ENCODE data around the gene TMEM208.

Gene TMEM208

DNA sequence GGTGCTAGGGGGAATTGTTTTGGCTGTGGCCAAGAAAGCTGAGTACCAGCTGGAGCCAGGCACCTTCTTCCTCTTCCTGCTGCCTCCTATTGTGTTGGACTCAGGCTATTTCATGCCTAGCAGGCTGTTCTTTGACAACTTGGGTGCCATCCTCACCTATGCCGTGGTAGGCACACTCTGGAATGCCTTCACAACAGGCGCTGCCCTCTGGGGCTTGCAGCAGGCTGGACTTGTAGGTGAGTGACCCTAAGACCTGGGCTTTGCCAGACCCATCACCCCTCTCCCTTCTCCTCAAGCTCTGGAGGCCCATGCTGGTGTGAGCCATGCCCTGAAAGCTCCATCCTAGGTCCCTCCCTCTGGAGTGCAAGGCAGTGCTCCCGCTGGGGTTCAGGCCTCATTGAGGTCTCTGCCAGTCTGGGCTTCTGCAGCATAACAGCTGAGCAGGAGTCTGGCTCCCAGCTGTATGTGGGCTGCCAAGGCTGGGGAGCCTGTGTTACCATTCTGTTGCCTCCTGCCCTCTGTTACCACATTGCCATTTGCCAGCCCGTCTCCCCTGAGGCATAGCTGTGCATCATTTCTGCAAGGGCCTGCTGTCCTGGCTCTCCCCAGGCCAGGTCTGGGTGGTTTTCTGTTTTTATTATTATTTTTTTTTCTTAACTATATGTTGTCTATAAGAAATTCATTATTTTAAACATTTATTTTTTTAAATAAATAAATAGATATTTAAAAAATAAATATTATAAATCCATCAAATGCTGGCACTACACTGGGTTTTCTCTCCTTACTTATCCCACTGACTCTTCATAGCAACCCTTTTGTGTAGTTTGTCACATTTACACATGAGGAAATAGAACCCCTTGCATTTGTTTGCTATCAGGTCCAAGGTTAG, 25.9 kb downstream of the TMEM208 start:
- no peak for DNase-seq (ENCODE audit: low read depth)

DNA sequence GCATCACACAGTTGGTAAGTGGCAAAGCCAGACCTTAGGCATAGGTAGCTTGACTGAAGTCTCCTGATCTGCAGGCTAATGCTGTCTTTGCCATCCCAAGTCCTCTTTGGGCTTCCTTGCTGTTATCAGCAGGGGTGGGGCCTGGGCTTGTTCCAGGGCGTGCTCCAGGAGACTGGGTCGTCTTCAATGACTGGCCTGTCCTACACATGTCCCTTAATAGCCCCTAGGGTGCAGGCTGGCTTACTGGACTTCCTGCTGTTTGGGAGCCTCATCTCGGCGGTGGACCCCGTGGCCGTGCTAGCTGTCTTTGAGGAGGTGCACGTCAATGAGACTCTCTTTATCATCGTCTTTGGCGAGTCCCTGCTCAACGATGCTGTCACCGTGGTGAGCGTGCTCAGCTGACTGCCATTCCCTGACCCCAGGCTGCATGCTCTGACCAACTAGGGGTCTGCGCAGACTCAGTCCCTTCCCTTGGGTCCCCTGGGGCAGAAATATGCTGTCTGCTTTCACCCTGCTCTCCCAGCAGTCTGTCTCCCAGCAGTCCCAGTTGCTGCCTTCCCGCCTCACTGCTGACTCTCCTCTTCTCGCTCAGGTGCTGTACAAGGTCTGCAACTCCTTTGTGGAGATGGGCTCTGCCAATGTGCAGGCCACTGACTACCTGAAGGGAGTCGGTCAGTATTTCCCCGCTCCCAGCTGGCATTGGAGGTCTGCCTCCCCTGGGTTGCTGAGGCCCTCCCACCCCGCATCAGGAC, 28.0 kb downstream of the TMEM208 start:
- DNase-seq (ENCODE audit: low read depth), result no peak

GRCh38 chr16:67255553-67256221, 28.8 kb downstream of the TMEM208 start:
- DNase-seq (ENCODE audit: low read depth), result no peak

GRCh38 chr16:67256701-67257230, 29.8 kb downstream of the TMEM208 start:
- DNase-seq (ENCODE audit: low read depth), result no peak

DNA sequence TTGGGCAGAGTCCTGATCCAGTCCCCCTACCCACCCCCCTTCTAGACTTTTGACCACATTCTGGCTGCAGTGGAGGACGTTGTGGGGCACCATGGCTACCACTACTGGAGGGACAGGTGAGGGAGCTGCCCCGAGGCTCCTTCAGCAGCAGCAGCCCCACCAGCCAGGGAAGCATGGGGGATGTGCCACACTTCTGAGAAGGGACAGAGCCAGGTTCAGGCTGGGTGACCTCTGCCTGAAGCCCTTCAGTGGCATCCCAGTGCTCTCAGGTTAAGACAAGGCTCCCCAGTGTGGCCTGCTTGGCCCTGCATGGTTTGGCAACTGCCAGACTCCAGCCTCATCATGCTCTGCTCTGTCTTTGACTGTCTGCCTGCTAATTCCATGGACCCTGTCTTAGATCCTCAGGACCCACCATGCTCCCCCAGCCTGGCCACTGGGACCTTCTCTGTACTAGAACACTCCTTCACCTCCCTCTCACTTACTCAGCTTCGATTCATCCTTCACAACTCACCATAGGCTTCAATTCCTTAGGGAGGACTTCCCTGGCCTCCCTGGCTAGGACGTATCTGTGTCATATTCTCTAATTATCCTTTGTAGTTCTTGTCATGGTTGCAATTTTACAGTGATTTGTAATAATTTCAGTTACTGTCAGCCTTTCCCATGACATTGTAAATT, 30.7 kb downstream of the TMEM208 start:
- no peak for DNase-seq (ENCODE audit: low read depth)

GRCh38 chr16:67258161-67258835, 31.4 kb downstream of the TMEM208 start:
- DNase-seq (ENCODE audit: low read depth), result no peak

GRCh38 chr16:67259705-67260104, 32.8 kb downstream of the TMEM208 start:
- DNase-seq (ENCODE audit: low read depth), result no peak

DNA sequence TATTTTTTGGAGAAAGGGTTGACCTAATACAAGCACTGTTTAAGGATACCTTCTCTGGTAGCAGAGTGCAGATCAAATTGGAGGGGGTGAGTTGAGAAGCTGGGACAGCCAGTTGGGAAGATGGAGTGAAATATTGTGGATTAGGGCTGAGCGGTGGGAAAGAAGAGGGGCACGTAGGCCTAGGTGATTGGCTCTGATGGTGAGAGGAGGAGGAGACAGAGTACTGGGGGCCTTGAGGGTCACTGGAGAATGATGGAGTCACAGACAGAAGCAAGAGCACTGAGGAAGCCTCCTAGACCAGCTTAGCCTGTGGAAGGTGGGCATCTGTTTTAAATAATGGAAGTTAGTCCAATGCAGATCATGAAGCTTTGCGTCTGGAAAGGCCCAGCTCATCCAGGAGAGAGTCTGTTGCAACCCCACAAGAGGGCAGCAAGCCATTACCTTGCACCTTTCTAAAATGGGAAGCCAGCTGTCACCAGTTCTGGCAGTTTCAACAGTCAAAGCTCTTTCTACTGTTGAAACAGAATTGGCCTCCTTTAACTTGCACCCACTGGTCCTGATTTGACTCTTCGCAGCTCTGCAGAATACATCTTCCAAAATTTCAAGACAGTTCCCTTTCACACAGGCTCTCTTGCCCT, 33.6 kb downstream of the TMEM208 start:
- no peak for DNase-seq (ENCODE audit: low read depth)

GRCh38 chr16:67263201-67263600, 36.3 kb downstream of the TMEM208 start:
- no peak for DNase-seq (ENCODE audit: low read depth)

GRCh38 chr16:67264277-67264676, 37.3 kb downstream of the TMEM208 start:
- DNase-seq (ENCODE audit: low read depth), result no peak

DNA sequence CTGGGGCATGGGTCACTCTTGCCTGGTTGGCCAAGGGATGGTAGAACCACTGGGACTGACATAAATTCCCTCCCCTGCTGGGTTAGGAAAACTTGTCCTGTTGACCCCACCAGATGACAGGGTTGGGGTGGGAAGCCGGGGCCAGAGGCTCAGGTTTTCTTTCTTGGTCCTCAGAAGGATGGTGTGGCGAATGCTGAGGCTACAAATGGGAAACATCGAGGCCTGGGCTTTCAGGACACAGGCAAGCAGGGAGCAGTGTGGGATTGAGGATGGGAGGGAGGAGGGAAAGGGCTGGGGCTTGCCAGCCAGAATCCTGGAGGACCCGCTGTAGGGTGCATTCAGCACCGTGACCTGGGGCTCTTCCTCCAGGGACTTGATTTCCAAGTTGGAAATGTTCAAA, 37.9 kb downstream of the TMEM208 start:
- no peak for DNase-seq (ENCODE audit: low read depth)

GRCh38 chr16:67265834-67266233, 38.9 kb downstream of the TMEM208 start:
- DNase-seq (ENCODE audit: low read depth), result no peak

DNA sequence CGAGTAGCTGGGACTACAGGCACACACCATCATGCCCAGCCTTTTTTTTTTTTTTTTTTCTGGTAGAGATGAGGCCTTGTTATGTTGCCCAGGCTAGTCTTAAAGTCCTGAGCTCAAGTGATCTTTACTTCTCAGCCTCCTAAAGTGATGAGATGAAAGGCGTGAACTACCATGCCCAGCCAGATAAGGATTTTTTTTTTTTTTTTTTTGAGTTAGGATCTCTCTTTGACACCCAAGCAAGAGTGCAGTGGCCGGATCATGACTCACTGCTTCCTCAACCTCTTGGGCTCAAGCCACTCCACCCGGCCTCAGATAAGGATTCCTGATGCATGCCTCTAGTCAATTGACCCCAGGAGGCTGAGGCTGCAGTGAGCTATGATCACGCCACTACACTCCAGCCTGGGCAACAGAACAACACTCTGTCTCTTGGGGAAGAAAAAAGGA, 41.2 kb downstream of the TMEM208 start:
- peak; percentile 72 for DNase-seq (ENCODE audit: low read depth)

DNA sequence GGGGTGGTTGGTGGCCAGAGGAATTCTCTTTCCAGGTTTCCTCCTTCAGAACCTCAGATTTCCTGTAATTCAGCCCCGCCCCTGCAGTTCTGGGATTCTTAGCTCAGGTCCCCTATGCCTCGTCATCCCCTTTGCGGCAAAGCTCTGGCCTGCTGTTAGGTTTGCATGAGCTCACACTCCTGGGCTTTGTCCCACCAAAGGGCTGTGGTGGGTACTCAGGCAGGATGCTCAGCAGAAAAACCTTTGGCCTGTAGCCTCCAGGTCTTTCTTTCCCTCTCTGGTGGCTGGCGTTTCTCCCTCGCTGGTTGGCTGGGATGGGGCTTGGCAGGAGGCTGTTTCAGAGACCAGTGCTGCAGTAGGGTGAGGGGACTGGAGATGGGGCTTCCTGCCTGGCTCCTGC, 42.8 kb downstream of the TMEM208 start:
- no peak for DNase-seq (ENCODE audit: low read depth)

- no peak for DNase-seq (ENCODE audit: low read depth)
Observed at GRCh38 chr16:67270931-67271338, 44.0 kb downstream of the TMEM208 start.

DNA sequence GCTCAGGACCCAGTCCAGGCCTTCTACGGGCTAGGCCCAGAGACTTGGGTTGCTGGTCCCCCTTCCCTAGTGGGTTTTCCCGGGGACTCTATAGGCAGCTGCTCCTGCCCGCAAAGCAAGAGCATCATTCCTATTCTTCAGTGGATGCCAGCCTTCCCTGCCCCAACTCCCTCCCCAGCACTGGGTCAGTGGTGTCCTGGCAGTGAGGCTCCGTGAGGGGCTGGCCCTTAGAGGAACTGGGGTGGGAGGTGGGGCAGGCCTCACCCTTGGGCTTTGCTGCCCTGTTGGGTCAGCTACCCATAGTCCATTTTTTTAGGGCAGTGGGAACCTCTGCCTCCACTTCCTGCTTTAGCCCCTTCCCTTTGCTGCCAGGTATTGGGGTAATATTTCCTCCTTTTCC, 44.5 kb downstream of the TMEM208 start:
- no peak for DNase-seq (ENCODE audit: low read depth)

- no peak for DNase-seq (ENCODE audit: low read depth)
Observed at GRCh38 chr16:67275321-67275720, 48.4 kb downstream of the TMEM208 start.

- DNase-seq (ENCODE audit: low read depth), result peak; percentile 98
Observed at GRCh38 chr16:67277294-67277998, 50.5 kb downstream of the TMEM208 start.

DNA sequence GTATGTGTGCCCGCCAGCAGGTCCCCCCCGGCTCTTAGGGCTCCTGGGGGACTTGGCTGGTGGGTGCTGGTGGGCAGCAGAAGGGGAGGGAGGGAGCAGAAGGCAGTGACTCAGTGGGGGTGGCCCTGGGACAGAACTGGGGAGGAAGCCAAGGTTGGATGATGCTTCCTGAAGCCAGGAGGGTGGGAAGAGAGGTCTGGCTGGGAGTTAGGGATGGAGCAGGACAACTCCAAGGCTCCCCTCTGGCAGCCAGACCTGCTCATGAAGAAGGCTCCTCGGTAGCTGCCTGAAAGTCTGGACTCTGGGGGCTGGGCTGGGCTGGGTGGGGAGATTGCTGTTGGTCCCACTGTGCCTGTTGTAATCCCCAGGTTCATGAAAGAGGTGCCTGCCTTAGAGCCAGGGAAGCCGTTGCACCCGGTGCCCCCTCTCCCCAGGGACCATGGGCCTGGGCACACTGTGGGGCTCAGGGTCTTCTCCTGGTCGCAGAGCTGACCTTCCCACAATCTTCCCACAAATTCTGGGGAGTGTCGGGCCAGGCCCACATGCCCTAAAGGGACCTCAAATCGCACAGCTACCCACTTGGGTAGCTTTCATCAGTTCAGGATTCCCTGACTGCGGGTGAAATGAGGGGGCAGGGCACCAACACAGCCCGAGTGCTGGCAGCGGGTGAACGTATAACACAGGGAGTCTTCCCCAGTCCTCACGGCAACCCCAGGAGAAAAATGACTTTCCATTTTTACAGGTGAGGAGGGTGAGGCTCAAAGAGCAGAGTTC, 51.3 kb downstream of the TMEM208 start:
- DNase-seq (ENCODE audit: low read depth), result peak; percentile 49

Measured in fibroblast of the conjunctiva (primary cell).